BE2C (cell line): ENCODE data around the gene RAB1B.
A peak's percentile ranks its signal among the peaks of the same experiment; 100 is the strongest.

Experiments
- DNase-seq: peaks from one replicate; pipeline ENCODE4 v3.0.0-alpha.2; 2020
- H3K27me3 ChIP-seq: fragments of 250-450 bp; sonication (Bioruptor Pico); 2 replicates; pipeline ENCODE4 v1.5.1; 2020; ENCODE audit warnings: mild to moderate bottlenecking
- H3K36me3 ChIP-seq: fragments of 250-450 bp; sonication (Bioruptor Pico); 2 replicates; pipeline ENCODE4 v1.5.1; 2020; ENCODE audit warnings: mild to moderate bottlenecking
- H3K4me1 ChIP-seq: fragments of 250-450 bp; sonication (Bioruptor Pico); 2 replicates; pipeline ENCODE4 v1.5.1; 2020
- H3K4me3 ChIP-seq: 2 replicates; pipeline ENCODE4 v1.5.1; 2011; ENCODE audit warnings: low read depth, low read length
- H3K9me3 ChIP-seq: fragments of 250-450 bp; sonication (Bioruptor Pico); 2 replicates; pipeline ENCODE4 v1.5.1; 2020
- TF ChIP-seq, protein P1 (sequence below): IDR thresholded peaks from 2 replicates; pipeline ENCODE4 v1.5.1; 2012; ENCODE audit warnings: mild to moderate bottlenecking, low read depth, low read length

RAB1B gene

GRCh38 chr11:66291303-66291705 lies 22.9 kb downstream of the RAB1B start:
- no peaks in the 10 kb centered on the region for H3K9me3 ChIP-seq
- H3K36me3 ChIP-seq = peaks cover 3% of the 10 kb centered on the region; the same call in 1 of the 2 replicates
- no peaks in the 10 kb centered on the region for H3K27me3 ChIP-seq
- H3K4me1 ChIP-seq = peaks cover 5% of the 10 kb centered on the region
- peak overlapping the region; percentile 60 for H3K4me3 ChIP-seq
- no peak for DNase-seq
- TF ChIP-seq, protein P1, sequence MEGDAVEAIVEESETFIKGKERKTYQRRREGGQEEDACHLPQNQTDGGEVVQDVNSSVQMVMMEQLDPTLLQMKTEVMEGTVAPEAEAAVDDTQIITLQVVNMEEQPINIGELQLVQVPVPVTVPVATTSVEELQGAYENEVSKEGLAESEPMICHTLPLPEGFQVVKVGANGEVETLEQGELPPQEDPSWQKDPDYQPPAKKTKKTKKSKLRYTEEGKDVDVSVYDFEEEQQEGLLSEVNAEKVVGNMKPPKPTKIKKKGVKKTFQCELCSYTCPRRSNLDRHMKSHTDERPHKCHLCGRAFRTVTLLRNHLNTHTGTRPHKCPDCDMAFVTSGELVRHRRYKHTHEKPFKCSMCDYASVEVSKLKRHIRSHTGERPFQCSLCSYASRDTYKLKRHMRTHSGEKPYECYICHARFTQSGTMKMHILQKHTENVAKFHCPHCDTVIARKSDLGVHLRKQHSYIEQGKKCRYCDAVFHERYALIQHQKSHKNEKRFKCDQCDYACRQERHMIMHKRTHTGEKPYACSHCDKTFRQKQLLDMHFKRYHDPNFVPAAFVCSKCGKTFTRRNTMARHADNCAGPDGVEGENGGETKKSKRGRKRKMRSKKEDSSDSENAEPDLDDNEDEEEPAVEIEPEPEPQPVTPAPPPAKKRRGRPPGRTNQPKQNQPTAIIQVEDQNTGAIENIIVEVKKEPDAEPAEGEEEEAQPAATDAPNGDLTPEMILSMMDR = no peak

- Histone ChIP-seq H3K4me3 (peak within 1 kb of the TSS; percentile 60), H3K4me1 (peaks cover 5% of the 10 kb centered on the region), H3K27me3 (no peaks in the 10 kb centered on the region), H3K9me3 (no peaks in the 10 kb centered on the region), H3K36me3 (peaks cover under 1% of the 10 kb centered on the region; the same call in 1 of the 2 replicates)
- TF ChIP-seq, protein P1 = no peak
- peak; percentile 56 for DNase-seq
Observed at GRCh38 chr11:66291706-66292542, 23.5 kb downstream of the RAB1B start, which contains the start of gene TMEM151A. TMEM151A (plus strand) TSS chr11:66291894; CDS start chr11:66292014, 120 bp downstream.

GRCh38 chr11:66292543-66293332 lies 24.3 kb downstream of the RAB1B start:
- peak overlapping the region; percentile 58 for H3K4me3 ChIP-seq
- TF ChIP-seq, protein P1 = no peak
- peaks cover 3% of the 10 kb centered on the region for H3K4me1 ChIP-seq
- no peaks in the 10 kb centered on the region for H3K9me3 ChIP-seq
- no peaks in the 10 kb centered on the region; the same call in 1 of the 2 replicates for H3K36me3 ChIP-seq
- no peak for DNase-seq
- H3K27me3 ChIP-seq = no peaks in the 10 kb centered on the region

GRCh38 chr11:66293352-66293751 lies 24.9 kb downstream of the RAB1B start:
- Histone ChIP-seq H3K4me1 (no peaks in the 10 kb centered on the region; the same call in none of the 2 replicates), H3K36me3 (no peaks in the 10 kb centered on the region; the same call in 1 of the 2 replicates), H3K9me3 (no peaks in the 10 kb centered on the region), H3K4me3 (no peak overlapping the region), H3K27me3 (no peaks in the 10 kb centered on the region)
- no peak for DNase-seq
- TF ChIP-seq, protein P1 = no peak

DNA sequence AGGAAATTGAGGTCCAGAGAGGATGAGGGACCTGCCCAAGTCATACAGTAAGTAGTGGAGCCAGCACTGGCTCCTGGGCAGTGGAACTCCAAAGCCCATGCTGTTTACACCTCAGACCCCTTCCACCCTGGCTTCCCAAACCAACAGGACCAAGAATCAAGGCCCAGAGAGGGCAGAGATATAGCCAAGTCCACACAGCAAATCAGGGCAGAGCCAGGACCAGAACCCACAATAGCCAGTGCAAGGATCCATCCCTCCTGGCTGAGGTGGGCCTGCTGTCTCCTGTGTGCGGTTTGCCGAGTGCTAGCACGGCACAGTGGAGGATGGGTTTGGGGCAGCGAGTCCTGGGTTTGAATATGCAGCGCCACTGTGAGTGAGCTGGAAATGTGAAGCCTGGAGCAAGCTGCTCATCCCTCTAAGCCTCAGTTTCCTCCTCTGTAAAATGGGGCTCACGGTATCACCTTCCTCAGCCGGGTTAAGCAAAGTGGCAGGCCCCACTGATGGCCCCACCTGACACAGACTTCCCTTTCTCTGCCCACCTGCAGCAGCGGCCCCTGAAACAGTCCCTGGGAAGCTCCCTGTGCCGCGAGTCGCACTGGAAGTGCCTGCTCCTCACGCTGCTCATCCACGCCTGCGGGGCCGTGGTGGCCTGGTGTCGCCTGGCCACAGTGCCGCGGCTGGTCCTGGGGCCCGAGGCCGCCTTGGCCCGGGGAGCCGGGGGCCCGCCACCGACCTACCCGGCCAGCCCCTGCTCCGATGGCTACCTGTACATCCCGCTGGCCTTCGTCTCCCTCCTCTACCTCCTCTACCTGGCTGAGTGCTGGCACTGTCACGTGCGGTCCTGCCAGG lies 25.6 kb downstream of the RAB1B start:
- Histone ChIP-seq H3K4me3 (no peak overlapping the region), H3K4me1 (no peaks in the 10 kb centered on the region; the same call in none of the 2 replicates), H3K36me3 (no peaks in the 10 kb centered on the region), H3K27me3 (no peaks in the 10 kb centered on the region), H3K9me3 (no peaks in the 10 kb centered on the region)
- no peak for DNase-seq
- TF ChIP-seq, protein P1 = no peak
